KMS-11 (cell line): ENCODE data around the gene SACM1L.
"Not testable (repeated sequence)": the region's sequence is repeated elsewhere in the genome, so short reads cannot be mapped to it uniquely, and the experiment has no call there.

Source experiments
- H2AFZ ChIP-seq: fragments of 200-600 bp; sonication (generic); 2 replicates; pipeline ENCODE4 v1.6.1; 2016; ENCODE audit warnings: antibody characterized with exemption, mixed run types, low read depth
- H3K27ac ChIP-seq: fragments of 200-600 bp; sonication (generic); 2 replicates; pipeline ENCODE4 v1.6.1; 2016; ENCODE audit warnings: mild to moderate bottlenecking, mixed run types
- H3K27me3 ChIP-seq: fragments of 200-600 bp; sonication (generic); 2 replicates; pipeline ENCODE4 v1.6.1; 2017; ENCODE audit warnings: mild to moderate bottlenecking, low read depth, mixed run types, moderate library complexity; ENCODE audit not compliant: insufficient read depth
- H3K36me3 ChIP-seq: fragments of 200-600 bp; sonication (generic); 2 replicates; pipeline ENCODE4 v1.6.1; 2017; ENCODE audit warnings: mild to moderate bottlenecking, mixed run types; ENCODE audit not compliant: insufficient read depth
- H3K4me1 ChIP-seq: fragments of 200-600 bp; sonication (generic); 2 replicates; pipeline ENCODE4 v1.6.1; 2016; ENCODE audit warnings: mild to moderate bottlenecking, low read depth, mixed run types; ENCODE audit not compliant: poor library complexity, severe bottlenecking
- H3K4me2 ChIP-seq: fragments of 200-600 bp; sonication (generic); 2 replicates; pipeline ENCODE4 v1.7.0; 2016; ENCODE audit warnings: mild to moderate bottlenecking, mixed run types
- H3K4me3 ChIP-seq: fragments of 200-600 bp; sonication (generic); IDR thresholded peaks from 2 replicates; pipeline ENCODE4 v1.6.1; 2017; ENCODE audit warnings: low read depth, low read length, mixed read lengths; ENCODE audit not compliant: insufficient read depth
- H3K79me2 ChIP-seq: fragments of 200-600 bp; sonication (generic); 2 replicates; pipeline ENCODE4 v1.6.1; 2016; ENCODE audit warnings: low read depth, mixed run types; ENCODE audit not compliant: insufficient read depth
- H3K9ac ChIP-seq: fragments of 200-600 bp; sonication (generic); 2 replicates; pipeline ENCODE4 v1.6.1; 2016; ENCODE audit warnings: mild to moderate bottlenecking, mixed run types
- H4K20me1 ChIP-seq: fragments of 200-600 bp; sonication (generic); 2 replicates; pipeline ENCODE4 v1.6.1; 2016; ENCODE audit warnings: mild to moderate bottlenecking, mixed run types; ENCODE audit not compliant: insufficient read depth
- CTCF ChIP-seq: fragments of 200-600 bp; sonication (generic); conservative IDR thresholded peaks from 2 replicates; pipeline ENCODE4 v1.6.1; 2017; ENCODE audit warnings: low read depth, mild to moderate bottlenecking, antibody characterized with exemption, low read length, moderate library complexity, mixed read lengths

The SACM1L gene

GRCh38 chr3:45693941-45694521 is 4.8 kb downstream of the SACM1L start:
- H3K27me3 ChIP-seq, result no peaks in the 10 kb centered on the region
- no peaks in the 10 kb centered on the region for H4K20me1 ChIP-seq
- peaks cover 78% of the 10 kb centered on the region; the same call in 1 of the 2 replicates for H3K79me2 ChIP-seq
- H2AFZ ChIP-seq, result no peak overlapping the region
- H3K4me1 ChIP-seq, result peaks cover 44% of the 10 kb centered on the region
- no peak overlapping the region for H3K27ac ChIP-seq
- no peak overlapping the region for H3K9ac ChIP-seq
- H3K4me2 ChIP-seq, result peak overlapping the region; percentile 96
- H3K36me3 ChIP-seq, result no peaks in the 10 kb centered on the region
- no peak overlapping the region for H3K4me3 ChIP-seq
- no peak for TF ChIP-seq CTCF

GRCh38 chr3:45695166-45695565 is 6.0 kb downstream of the SACM1L start:
- H3K4me1 ChIP-seq, result peaks cover 51% of the 10 kb centered on the region
- H3K27me3 ChIP-seq, H3K4me2 ChIP-seq, H3K36me3 ChIP-seq, H3K4me3 ChIP-seq, H4K20me1 ChIP-seq, H3K27ac ChIP-seq, H2AFZ ChIP-seq, H3K9ac ChIP-seq: not testable (repeated sequence)
- peaks cover 72% of the 10 kb centered on the region; the same call in 1 of the 2 replicates for H3K79me2 ChIP-seq

GRCh38 chr3:45700570-45701073 is 11.4 kb downstream of the SACM1L start:
- Histone ChIP-seq H3K9ac (no peak overlapping the region), H3K4me3 (no peak overlapping the region), H4K20me1 (no peaks in the 10 kb centered on the region), H3K4me1 (peaks cover 12% of the 10 kb centered on the region), H3K79me2 (peaks cover 28% of the 10 kb centered on the region; the same call in 1 of the 2 replicates), H3K4me2 (no peak overlapping the region), H2AFZ (no peak overlapping the region), H3K27me3 (no peaks in the 10 kb centered on the region), H3K27ac (no peak overlapping the region), H3K36me3 (no peaks in the 10 kb centered on the region)
- no peak for TF ChIP-seq CTCF

GRCh38 chr3:45701172-45701867 is 12.1 kb downstream of the SACM1L start:
- no peak overlapping the region for H3K4me2 ChIP-seq
- no peaks in the 10 kb centered on the region for H3K36me3 ChIP-seq
- no peak overlapping the region for H3K9ac ChIP-seq
- no peak overlapping the region for H3K4me3 ChIP-seq
- TF ChIP-seq CTCF, result no peak
- H3K27me3 ChIP-seq, result no peaks in the 10 kb centered on the region
- no peaks in the 10 kb centered on the region for H4K20me1 ChIP-seq
- peaks cover 22% of the 10 kb centered on the region; the same call in 1 of the 2 replicates for H3K79me2 ChIP-seq
- H3K27ac ChIP-seq, result no peak overlapping the region
- H2AFZ ChIP-seq, result no peak overlapping the region
- peaks cover 12% of the 10 kb centered on the region for H3K4me1 ChIP-seq
